CD4-positive, alpha-beta T cell treated with Interleukin-21 for 1 hour (primary cell): ENCODE measurements around the gene CDC45.

Source experiments
- DNase-seq: peaks from one replicate; pipeline ENCODE4 v3.0.0-alpha.2; 2020

The CDC45 gene

DNA sequence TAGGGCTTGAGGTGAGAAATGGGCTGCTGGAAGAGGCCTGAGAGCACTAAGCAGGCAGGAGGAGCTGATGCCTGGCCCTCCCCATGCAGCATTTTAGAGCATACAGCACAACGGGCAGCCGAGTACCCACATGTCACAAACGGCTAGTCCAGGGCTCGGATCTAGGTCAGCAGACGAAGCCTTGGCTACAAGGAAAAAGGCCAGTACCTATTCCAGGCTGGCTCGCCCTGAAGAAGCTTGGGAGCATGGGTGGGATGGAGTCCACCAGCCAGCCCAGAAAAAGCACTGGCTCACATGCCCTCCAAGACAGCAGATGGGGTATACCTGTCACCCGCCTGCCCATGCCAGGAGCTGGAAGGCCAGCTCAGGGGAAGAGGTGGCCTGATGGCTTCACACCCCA, 10.3 kb upstream of the CDC45 start:
- DNase-seq: no peak

DNA sequence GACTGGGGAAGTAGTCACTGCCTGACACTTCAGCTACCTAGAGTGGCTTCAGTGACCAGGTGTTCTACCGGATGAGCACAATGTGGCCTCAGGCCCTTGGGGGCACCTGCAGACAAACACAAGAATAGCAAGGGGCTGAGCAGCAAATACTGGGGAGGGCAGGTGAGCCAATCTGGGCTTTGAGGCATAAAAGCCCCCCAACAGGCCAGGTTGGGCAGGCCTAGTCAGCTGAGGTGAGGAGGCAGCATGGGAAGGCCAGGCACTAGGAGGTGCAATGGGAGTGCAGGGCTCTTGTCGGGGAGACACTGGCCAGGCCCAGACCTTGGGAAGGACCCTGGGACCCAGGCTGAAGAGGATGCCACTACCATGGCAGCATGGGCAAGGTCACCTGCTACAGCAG, 9.7 kb upstream of the CDC45 start:
- no peak for DNase-seq

DNA sequence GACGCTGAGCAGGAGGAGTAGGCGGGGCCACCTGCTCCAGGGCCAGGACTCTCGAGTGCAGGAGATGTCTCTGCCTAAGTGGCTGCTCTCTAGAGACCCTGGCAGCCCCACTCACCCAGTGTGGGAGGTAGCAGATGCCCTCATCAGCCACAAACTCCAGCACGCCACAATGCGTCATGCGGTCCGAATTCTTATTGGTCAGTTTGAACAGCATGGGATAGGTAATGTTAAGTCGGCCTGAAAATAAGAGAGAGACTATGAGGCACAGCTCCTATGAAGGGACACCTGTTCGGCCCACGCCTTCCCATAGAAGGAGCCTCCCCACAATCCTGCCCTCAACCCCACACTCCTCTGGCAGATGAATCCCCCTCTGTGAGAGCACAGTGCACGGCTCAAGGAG, 8.1 kb upstream of the CDC45 start:
- DNase-seq: no peak

DNA sequence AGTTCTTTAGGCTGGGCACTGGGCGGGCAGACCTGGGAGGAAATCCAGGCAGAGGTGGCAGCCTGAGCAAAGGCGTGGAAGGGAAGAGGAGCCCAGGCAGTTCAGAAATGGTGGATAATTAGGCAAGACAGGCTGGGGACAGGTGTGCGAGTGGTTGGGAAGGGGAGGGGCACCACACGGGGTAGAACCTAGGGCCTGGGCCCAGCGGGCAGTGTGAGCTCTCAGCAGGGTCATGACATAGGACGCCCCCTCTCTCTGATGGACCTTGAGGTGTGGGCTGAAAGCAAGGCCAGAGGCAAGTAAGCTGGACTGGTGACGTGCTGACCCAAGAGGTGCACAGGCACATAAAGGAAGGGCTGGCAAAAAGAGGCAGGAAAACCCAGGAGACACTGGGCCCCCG, 7.5 kb upstream of the CDC45 start:
- no peak for DNase-seq

DNA sequence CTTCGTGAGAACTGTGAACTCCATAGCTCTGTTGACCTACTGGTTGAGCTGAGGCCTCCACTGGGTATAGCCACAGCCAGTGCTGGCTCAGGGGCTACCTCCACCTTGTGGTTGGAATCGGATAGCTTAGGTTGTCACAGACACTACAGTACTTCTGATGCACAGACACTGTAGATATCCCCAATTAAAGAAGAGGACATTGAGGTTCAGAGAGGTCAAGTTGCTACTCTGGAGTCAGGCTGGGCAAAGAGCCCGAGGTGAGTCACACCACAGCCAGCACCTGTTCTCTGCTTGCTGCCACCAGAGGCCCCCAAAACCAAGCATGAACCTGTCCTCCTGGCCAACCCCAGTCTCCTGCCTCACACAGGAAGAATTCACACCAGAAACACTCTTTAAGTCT, 6.1 kb upstream of the CDC45 start:
- DNase-seq: no peak

DNA sequence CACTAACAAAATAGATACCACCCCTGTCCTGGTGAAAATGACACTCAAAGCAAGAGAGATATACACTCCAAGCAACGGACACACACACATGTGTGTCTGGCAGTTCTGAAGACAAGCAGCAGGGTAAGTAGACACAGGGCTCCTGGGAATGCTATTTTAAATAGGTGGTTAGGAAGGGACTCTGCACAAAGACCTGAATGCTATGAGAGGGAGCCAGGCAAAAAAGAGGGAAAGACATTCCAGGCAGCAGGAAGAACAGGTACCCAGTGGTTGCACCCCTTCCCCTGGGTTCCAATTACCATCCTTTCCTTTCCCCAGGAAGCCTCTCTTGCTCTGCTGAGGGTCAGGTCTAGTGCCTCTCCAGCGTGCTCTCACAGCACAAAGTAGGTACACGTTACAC, 3.7 kb upstream of the CDC45 start:
- DNase-seq: no peak

DNA sequence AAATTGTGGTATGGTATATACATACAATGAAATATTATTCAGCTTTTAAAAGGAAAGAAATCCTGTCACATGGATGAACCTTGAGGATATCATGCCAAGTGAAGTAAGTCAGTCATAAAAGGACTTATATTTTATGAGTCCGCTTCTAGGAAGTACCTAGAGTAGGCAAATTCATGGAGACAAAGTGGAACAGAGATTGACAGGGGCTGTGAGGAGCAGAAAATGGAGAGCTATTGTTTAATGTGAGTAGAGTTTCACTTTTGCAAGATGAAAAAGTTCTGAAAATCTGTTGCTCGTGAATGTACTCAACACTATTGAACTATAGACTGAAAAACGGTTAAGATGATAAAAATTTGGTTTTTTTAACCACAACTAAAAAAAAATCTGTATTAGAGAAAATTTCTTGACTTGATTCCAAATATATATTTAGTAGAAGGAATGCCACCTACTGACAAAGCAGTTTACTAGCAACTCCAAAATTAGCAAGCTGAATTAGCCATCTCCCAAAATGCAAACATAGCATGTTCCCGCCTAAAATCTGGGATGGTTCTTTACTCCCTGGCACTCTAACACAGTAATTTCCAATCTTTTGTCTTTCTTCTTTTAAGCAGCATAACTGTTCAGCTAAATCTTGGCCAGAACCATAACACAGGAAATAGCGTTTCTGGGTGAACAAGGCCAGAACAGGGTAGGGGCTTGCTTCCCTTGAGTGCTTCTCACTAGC, 2.2 kb upstream of the CDC45 start:
- DNase-seq: peak; percentile 26

DNA sequence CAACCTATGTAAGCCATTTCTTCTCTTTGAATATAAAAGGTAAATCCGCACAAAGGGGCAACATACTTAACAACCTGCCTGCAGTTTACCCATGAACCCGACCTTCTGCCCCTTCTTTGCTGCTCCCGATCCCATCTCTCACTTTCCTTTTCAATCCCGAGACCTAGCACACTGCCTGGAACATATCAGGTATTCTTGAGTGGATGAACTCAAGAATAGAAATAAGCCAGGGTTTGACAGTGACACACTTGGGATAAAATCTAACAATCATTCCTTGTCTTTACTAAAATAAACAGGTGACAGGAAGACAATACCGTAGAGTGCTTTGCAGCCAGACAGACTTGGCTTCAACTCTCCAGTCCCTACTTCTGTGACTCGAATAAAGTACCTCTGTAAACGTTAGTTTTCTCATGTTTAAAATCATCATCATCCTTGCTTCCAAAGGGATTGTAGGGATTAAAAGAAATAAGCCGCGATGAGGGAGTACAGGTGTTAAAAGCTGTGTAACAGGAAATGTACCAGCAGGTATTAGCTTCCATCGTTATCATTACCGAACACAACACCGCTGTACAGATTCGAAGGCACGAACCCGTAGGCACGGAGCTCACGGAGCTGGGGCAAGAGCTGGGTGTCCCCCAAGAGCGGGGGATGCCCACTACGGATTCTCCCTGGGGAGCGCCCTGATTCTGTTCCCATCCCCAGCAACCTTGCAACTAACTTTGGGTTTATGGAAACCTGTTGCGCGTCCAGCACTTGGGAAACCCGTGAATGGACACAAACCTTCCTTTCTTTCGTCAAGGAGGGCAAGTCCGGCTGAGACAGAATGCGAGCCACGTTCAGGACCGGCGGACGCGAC, 1.4 kb upstream of the CDC45 start:
- DNase-seq: peak; percentile 28

DNA sequence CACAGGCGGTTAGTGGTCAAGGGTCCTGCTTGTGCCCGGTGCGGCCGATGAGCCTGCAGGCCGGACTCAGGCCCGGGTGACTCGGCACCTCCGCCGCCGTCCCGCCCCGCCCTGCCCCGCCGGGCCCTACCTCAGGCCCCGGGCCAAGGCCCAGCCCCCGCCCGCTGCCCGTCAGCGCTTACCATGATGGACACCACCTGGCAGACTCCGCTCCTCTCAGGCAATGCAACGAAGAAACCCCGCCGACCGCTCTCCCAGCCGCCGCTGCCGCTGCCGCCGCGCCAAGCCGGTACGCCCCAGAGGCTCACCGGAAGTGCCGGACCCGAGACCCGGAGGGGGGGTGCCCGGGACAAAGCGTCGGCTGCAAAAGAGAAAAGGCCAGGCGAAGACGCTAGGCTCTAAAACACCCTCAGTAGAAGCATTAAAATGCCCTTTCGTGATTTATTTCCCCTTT, 792 bp upstream of the CDC45 start, which contains the start of gene UFD1:
Gene UFD1, minus strand, starts transcription at position 293 of the 454 bp plus-strand sequence. Its CDS starts 108 bp downstream, at position 185.
- DNase-seq: peak; percentile 87

DNA sequence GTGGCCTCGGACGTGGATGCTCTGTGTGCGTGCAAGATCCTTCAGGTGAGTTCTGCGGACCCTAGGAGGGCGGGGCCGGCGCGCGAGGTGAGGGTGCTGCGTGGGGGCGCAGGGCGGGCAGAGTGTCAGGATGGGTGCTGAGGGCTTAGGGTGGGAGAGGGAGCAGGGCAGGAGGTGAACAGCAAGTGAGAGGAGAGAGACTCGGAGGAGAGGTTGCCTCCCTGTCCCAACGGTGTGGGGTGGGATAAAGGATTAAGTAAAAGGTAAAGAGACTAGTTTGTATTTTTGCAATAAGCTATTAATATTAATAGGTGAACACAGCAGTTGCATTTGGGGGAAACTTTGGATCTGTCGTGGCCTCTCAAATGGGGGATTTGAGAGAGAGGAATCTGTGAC, 451 bp downstream of the CDC45 start:
- no peak for DNase-seq

DNA sequence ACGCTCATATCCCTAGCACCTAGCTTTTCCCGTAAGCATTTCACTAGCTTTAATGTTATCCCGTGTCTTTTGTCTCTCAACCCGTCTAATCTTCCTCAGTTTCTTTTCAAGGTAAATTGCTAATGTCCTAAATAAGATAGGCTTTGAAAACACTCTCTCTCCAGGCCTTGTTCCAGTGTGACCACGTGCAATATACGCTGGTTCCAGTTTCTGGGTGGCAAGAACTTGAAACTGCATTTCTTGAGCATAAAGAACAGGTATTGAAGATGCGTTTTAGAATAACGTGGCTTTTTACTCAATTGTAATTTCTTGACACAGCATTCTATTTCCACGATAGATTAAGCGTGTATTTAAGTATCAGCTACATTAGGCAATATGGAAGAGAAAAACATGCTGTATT, 1.1 kb downstream of the CDC45 start:
- no peak for DNase-seq

DNA sequence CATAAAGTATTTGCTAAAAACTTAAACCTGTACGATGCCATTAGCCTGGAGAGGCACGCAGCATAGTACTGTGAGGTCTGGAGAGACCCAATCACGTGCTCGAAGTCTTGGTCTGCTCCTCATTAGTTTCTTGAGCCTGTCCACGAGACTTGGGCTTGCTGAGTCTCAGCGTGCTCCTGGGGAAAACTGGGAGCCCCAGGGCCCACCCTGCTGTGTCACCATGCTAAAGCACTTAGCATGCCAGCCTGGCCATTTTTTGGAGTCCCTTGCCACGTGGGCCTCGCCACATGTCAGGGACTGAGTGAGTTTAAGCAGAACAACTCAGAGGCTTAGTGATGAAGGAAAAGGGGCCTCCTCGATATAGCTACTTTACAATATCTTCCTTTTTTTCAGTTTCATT, 2.6 kb downstream of the CDC45 start:
- no peak for DNase-seq

DNA sequence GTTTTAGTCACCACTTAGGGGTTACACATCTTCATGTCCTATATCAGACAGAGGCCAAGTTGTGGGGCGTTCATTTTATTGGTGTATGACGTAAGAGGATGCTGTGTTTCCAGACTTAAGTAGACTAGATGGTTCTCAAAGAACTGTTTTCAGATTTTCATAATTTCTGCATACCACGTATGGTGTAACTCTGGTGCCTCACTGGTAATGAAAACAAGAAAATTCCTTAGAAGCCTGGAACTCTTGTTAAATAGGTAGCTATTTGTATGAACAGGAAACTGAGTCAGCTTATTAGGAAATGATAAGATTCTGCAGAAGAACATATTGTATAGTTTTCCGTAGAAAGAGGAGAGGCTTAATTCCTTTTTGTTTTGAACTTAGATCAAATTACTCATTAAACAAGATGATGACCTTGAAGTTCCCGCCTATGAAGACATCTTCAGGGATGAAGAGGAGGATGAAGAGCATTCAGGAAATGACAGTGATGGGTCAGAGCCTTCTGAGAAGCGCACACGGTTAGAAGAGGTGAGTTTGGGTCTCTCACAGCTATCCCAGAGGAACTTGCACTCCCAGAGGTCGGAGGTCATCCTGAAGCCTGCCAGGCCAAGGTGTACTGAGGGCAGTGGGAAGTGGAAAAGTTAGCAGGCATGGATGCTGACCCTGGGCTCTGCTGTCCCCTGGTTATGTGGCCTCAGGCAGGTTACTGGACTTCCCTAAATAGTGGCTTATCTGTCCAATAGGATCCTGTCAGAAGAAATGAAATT, 3.9 kb downstream of the CDC45 start:
- DNase-seq: no peak

DNA sequence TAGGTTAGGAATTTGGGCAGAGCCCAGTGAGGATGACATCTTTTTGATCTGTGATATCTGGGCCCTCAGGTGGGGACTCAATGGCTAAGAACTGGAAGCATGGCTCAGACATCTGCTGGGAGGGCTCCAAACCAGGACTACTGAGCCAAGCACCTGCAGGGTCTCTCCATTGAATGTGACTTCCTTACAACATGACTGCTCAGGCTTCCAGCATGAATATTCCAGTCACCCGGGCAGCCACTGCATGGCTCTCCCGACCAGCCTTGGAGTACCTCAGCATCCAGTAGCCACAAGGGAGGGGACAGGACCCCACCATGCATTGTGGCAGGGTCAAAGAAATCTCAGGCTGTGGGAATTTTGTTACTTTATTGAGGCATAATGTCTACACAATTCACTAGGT, 8.6 kb downstream of the CDC45 start:
- DNase-seq: no peak

DNA sequence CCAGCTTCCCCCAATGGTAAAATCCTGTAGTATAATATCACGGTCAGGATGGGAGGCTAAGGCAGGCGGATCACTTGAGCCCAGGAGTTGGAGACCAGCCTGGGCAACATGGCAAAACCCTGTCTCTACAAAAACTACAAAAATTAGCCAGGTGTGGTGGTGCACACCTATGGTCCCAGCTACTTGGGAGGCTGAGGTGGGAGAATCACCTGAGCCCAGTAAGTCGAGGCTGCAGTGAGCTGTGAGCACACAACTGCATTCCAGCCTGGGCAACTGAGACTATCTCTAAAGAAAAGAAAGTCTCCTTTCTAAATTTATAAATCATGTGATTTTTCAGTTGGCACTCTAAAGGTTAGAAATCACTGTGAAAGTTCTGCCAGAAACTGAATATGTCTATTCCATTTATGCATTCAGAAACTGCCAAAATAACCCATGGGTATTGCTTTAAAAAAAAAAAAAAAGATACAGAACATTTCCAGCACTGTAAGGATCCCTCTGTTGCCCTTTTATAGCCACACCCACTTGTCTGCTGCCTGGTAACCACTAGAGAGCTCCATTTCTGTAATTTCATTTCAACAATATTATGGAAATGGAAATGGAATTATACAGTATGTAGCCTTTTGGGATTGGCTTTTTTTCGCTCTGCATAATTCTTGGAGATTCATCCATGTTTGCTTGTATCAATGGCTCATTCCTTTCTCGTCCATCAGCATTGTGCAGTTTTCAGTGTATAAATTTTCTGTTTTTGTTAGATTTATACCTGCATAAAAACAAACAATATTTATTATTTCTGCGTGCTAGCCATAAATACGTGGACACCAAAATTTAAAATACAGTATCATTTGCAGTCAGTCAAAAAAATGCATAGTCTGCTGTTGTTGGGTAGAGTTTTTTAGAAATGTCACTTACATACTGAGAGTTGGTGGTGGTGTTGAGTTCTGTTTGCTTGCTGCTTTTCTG, 9.4 kb downstream of the CDC45 start:
- no peak for DNase-seq

DNA sequence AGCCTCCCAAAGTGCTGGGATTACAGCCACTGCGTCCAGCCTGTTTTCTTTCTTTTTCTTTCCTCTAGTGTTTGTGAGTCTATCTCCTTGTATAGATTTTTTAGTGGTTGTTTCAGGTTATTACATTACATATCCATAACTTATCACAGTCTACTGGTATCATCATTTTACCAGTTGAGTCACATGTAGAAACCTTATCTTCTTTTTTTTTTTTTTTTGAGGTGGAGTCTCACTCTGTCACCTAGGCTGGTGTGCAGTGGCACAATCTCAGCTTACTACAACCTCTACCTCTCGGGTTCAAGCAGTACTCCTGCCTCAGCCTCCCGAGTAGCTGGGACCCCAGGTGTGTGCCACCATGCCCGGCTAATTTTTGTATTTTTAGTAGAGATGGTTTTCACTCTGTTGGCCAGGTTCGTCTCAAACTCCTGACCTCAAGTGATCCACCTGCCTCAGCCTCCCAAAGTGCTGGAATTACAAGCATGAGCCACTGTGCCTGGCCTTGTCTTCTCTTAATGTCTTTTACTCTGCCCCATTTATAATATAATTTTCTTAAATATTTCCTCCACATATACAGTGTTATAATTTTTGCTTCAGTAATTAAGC, 11.0 kb downstream of the CDC45 start:
- no peak for DNase-seq

DNA sequence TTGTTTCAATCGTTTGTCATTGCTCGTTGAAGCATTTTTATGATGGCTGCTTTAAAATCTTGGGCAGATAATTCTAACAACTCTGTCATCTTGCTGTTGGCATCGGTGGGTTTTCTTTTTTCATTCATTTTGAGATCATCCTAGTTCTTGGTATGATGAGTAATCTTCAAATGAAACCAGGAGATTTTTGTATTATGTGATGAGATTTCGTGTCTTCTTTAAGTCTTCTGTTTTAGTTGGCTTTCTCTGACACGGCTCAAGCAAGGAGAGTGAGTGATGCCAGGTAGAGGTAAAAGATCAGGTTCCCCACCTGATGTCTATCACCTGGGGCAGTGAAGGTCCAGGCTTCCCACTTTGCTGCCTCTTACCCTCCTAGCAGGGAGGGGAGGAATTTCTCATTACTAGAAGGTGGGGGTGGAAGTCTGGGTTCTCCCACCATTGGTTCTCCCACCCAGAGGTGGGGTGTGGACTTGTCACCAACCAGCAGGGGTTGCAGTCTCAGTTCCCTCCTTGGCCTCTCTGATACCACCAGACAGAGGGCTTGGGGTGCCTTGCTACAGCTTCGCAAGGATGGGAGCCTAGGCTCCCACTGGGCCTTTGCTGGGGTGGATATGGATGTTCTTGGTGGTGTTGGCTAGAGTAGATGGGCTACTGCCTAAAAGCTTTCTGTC, 12.9 kb downstream of the CDC45 start:
- DNase-seq: no peak

DNA sequence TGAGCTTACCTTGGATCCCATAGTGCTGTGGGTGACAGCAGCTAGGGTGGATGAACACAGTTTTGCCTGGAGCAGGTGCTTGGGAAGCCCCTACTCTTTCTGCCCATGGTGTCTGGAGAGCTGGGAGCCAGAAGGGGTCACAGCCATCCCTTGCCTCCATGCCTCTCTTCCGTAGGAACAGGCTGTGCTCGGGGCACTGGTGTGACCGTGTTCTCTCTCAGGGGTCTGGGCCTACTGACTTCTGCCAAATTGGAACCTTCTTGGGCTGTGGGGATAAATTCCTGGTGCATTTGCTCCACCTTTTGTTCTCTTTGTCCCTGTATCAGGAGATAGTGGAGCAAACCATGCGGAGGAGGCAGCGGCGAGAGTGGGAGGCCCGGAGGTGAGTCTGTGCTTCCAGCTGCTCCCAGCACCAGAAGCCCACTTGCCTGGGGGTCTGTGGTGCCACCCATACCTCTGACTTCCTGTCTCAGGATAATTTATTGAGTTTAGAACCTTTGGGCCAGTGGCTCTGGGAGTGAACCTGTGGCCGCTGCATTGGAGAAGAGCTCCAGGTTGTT, 14.4 kb downstream of the CDC45 start:
- no peak for DNase-seq

DNA sequence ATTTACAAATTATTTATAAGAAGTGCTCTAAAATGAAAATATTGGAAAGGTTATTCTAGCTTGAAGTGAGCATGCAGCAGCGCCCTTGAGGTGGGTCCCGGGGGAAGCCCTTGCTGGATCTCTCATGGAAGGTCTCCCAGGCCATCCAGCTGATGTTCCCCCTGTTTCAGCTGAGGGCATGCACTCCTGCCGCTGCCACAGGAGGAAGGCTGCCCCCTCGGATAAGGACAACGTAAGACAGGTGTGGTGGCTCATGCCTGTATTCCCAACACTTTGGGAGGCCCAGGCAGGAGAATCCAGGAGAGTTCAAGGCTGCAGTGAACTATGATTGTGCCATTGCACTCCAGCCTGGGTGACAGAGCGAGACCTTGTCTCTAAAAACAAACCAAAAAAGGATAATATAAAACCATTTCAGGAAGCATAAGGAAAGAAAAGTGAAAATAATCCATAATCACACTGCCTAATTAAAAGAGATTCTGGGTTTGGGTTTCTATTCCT, 15.0 kb downstream of the CDC45 start:
- no peak for DNase-seq

DNA sequence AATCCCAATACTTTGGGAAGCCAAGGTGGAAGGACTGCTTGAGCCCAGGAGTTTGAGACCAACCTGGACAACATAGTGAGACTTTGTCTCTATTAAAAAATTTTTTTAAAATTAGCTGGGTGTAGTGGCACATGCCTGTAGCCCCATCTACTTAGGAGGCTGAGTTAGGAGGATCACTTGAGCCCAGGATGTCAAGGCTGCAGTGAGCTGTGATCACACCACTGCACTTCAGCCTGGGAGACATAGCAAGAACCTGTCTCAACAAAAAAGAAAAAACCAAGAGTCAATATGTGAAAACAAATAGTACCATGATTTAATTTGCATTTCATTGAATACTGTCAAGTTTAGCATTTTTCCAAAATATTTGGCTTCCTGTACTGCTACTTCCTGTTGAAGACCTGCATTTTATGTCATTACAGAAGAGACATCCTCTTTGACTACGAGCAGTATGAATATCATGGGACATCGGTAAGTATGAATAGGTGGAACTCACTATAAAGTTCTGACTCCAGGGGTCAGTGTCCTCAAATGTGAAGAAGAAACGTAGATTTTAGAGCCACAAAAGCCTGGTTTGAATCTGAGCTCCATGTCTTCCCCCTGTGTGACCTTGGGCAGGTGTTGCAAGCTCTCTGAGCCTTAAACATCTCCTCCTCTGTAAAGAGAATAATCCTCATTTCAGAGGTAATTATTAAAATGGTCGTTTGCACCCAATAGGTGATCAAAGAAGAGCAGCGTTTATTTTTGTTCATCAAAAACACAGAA, 16.0 kb downstream of the CDC45 start:
- DNase-seq: peak; percentile 42
